Thyroid gland (tissue), 4 donors: Measurements from ENCODE around the gene SELENON. TPM values are rescaled to one million over a fixed set of nuclear protein-coding genes. Genes with fewer than 3 reads are reported as not detected.

Source experiments
- DNase-seq, 2 donors: peaks; one replicate each; pipeline ENCODE4 v3.0.0-alpha.2; 2019
- H3K27ac ChIP-seq, 3 donors: fragments of 200-600 bp; sonication (generic); 1 replicate in 2 of 3; 2 replicates in 1 of 3; pipeline ENCODE4 v1.5.1; 2016 to 2019; ENCODE audit warnings: mild to moderate bottlenecking in 1 of 3, moderate library complexity in 1 of 3
- H3K27me3 ChIP-seq: fragments of 200-600 bp; sonication (generic); one replicate; pipeline ENCODE4 v1.5.1; 2019
- H3K36me3 ChIP-seq, 2 donors: fragments of 200-600 bp; sonication (generic); one replicate each; pipeline ENCODE4 v1.5.1; 2016 to 2019
- H3K4me1 ChIP-seq, 2 donors: fragments of 200-600 bp; sonication (generic); one replicate each; pipeline ENCODE4 v1.5.1; 2017 to 2019
- H3K4me3 ChIP-seq, 3 donors: fragments of 200-600 bp; sonication (generic); replicated peaks in 1 of 3; 1 replicate in 2 of 3; 2 replicates in 1 of 3; pipeline ENCODE4 v1.5.1; 2016; ENCODE audit warnings: mild to moderate bottlenecking in 1 of 3
- H3K9me3 ChIP-seq: fragments of 200-600 bp; sonication (generic); one replicate; pipeline ENCODE4 v1.5.1; 2017
- CTCF ChIP-seq, 6 experiments: fragments of 200-600 bp in 3 of 6; fragments of 450-650 bp in 3 of 6; sonication (generic) in 3 of 6; IDR thresholded peaks; one replicate each; pipeline ENCODE4 v1.5.1; 2016 to 2019; ENCODE audit warnings: antibody characterized with exemption in 6 of 6, mild to moderate bottlenecking in 2 of 6, inconsistent platforms in 1 of 6, moderate library complexity in 1 of 6
- POLR2A ChIP-seq, 2 donors: fragments of 450-650 bp; IDR thresholded peaks; one replicate each; pipeline ENCODE4 v1.6.1; 2017; ENCODE audit warnings: antibody characterized with exemption in 2 of 2, mild to moderate bottlenecking in 2 of 2, moderate library complexity in 1 of 2
- WGBS, 2 donors: methylation state at CpG; one replicate each; pipeline ENCODE4 v1.1.5; 2017; 5-methylcytosine and 5-hydroxymethylcytosine counted together
- intact Hi-C: fragments of 100-400 bp; cut with DNase I; formaldehyde crosslinking; loops from one replicate; pipeline ENCODE4 v1.15.1; 2023
- total RNA-seq, 4 donors: library from RNA; depleted of rRNA; stranded (reverse); fragments of >200 nt; gene quantifications; one replicate each; pipeline ENCODE4 v1.2.3, GENCODE V29; 2016

Gene SELENON
- total RNA-seq, 4 donors from 2014 or later, result 31.2 to 58.2 (median 55.2) TPM

DNA sequence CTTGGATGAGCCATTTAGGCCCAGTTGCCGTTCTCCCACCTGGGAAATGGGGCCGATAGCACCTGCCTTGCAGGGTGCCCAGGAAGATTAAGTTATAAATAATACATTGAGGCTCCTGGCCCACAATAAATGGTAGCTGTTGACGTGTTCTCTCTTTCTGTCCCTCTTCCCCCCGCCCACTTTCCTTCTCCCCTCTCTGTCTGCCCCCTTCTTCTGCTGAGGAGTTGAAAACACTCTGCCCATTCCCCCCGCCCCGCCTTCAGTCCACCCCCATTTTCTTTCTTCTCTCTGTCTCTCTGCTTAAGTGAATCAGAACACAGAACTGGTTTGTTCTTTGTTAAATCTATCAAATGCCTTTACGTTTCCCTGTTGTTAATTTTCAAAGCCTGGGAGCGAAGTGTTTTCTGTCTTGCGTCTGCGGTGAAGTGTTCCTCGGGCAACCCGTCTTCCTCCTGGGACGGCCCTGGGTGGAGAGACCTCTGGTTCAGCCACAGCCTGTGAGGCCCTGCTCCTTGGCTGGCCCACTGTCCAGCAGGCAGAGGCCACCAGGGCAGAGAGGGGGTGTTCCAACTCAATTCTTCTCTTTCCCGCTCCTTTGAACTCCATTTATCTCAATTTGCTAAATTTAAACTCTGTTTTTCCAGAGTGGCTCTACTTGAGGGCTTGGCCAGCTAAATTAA is 29.3 kb upstream of the SELENON start:
- Histone ChIP-seq H3K36me3 (no peaks in the 10 kb centered on the region), H3K4me1 (peaks cover 34 to 37% of the 10 kb centered on the region in 2 donors), H3K9me3 (no peaks in the 10 kb centered on the region), H3K27me3 (no peaks in the 10 kb centered on the region), H3K4me3 (no peak overlapping the region), H3K27ac (peak overlapping the region; percentile 2 to 83 (median 78))
- intact Hi-C loops, result no loop called here
- DNase-seq, result no peak
- TF ChIP-seq POLR2A (IDR thresholded peaks at IDR 0.05) (no peak), CTCF (IDR thresholded peaks at IDR 0.05) (no peak)
- 80 to 85% methylated on average over 14 of the region's 14 CpGs for WGBS, 2 donors

GRCh38 chr1:25771221-25772114 is 28.5 kb upstream of the SELENON start:
- no peaks in the 10 kb centered on the region for H3K9me3 ChIP-seq
- no peaks in the 10 kb centered on the region for H3K36me3 ChIP-seq
- H3K4me3 ChIP-seq, result no peak overlapping the region
- intact Hi-C loops, result no loop called here
- H3K4me1 ChIP-seq, result peaks cover 26 to 29% of the 10 kb centered on the region in 2 donors
- peak; percentile 91 to 93 for DNase-seq
- H3K27me3 ChIP-seq, result no peaks in the 10 kb centered on the region
- peak in 1 of 2 donors; percentile 22 for TF ChIP-seq POLR2A (IDR thresholded peaks at IDR 0.05)
- TF ChIP-seq CTCF (IDR thresholded peaks at IDR 0.05), result no peak
- WGBS, 2 donors, result 37 to 39% methylated on average over 30 to 31 of the region's 34 CpGs
- H3K27ac ChIP-seq, result peak overlapping the region; percentile 2 to 83 (median 78)

DNA sequence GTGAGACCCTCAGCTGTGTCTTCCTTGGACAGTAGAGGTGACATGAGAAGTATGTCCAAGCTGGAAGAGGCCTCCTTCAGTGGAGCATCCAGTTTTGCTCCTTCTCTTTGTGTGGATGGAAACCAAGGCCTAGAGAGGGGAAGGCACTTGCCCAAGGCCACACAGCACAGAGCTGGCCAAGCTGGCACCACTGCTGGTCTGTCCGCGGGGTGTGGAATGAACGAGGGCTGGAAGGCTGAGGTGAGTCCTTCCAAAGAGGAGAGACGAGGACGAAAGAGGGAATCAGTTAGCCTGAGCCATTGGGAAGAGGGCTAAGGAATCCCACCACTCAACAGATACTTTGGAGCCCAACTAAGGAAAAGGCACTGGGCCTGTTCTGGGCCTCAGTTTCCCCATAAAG is 27.8 kb upstream of the SELENON start:
- no peak for DNase-seq
- Histone ChIP-seq H3K4me1 (peaks cover 19 to 27% of the 10 kb centered on the region in 2 donors), H3K4me3 (no peak overlapping the region), H3K27me3 (no peaks in the 10 kb centered on the region), H3K9me3 (no peaks in the 10 kb centered on the region), H3K36me3 (no peaks in the 10 kb centered on the region), H3K27ac (peak overlapping the region in 2 of 3 donors; percentile 2 to 83)
- TF ChIP-seq CTCF (IDR thresholded peaks at IDR 0.05) (no peak), POLR2A (IDR thresholded peaks at IDR 0.05) (no peak)
- 97 to 100% methylated on average over 5 of the region's 5 CpGs for WGBS, 2 donors
- intact Hi-C loops, result no loop called here

DNA sequence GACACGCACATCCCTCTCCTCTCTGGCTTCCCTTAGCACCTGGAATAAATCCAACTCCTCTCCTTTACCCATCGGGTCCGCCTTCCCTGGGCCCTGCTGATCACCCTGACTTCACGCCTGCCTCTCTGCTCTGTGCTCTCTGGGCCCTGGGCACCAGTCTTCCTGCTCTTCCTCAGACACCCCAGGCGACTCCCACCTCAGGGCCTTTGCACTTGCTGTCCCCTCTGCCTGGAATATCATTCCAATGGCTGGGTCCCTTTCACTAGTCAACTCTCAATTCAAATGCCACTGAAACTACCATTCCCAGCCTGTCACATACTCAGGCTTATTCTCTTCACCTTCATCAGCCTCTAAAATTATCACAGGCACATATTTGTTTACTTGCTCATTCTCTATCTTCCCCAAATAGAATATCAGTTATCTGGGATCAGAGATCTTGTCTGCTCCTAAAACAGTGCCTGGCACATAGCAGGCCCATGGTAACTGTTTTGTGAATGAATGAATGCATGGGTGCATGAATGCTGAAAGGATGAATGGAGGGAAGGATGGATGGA is 27.2 kb upstream of the SELENON start:
- TF ChIP-seq CTCF (IDR thresholded peaks at IDR 0.05) (no peak), POLR2A (IDR thresholded peaks at IDR 0.05) (no peak)
- Histone ChIP-seq H3K36me3 (no peaks in the 10 kb centered on the region), H3K9me3 (no peaks in the 10 kb centered on the region), H3K4me1 (peaks cover 18 to 27% of the 10 kb centered on the region in 2 donors), H3K27me3 (no peaks in the 10 kb centered on the region), H3K4me3 (no peak overlapping the region), H3K27ac (no peak overlapping the region)
- DNase-seq, result no peak
- intact Hi-C loops, result no loop called here
- WGBS, 2 donors, result 87 to 88% methylated on average over 5 of the region's 5 CpGs
